NCI-H345 (cell line): ENCODE data around the gene GTPBP8.
"Not testable (repeated sequence)": the region's sequence is repeated elsewhere in the genome, so short reads cannot be mapped to it uniquely, and the experiment has no call there.

Source experiments
- DNase-seq: peaks from one replicate; lab custom pipeline; 2025; lab: John Stamatoyannopoulos, UW

Gene GTPBP8

DNA sequence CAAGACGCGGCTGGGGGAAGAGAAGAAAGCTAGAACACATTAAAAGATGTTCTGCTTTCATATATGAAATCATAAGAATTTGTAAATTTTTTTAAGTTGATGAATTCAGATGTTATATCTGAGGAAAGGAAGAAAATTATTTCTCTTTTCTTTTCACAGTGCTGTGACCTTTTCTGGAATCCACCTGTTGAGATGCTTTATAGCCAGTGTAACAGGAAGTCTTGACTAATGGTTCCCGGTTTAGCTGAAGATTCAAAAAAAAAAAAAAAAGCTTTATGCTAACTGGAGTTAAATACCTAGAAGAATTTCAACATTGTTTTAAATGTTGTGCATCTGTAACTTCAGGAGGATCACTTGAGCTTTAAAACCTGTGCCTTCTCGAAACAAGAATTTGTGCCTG lies 9.9 kb downstream of the GTPBP8 start:
- DNase-seq = no peak

DNA sequence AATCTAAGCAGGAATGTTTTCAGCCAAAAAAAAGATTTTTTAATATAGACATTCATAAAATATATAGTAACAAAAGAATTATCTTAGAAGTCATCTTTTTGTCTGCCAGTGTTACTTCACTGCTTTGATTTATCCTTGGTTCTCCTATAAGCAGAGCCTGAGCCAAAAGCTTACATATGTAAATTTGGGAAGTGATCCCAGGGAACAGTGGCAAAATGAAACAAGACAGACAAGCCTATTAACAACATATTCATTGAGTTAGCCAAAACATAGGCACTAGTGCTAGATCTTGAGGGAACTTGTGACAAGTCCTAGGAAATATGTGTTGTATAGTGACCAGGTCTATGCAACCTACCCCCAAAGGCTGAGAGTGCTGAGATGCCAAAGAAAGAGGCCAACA lies 11.3 kb downstream of the GTPBP8 start:
- no peak for DNase-seq

DNA sequence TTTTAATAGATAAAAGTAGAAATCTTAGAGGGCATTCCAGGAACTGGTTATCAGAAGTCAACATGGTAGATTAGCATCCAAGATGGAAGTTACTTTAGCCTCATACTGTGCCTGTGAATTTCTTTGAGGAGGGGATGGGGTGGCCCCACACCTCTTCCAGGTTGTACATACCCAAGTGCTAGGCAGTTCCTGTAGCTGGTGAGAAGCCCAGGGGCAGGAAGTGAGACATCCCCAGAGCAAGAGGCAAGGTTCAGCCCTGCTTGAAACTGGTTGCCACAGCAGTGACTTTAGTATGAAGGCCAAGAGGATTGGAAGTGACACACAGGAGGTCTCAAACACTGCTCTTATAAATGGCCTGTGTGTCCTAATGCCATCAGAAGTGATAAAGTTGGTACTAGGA lies 11.9 kb downstream of the GTPBP8 start:
- DNase-seq = no peak

DNA sequence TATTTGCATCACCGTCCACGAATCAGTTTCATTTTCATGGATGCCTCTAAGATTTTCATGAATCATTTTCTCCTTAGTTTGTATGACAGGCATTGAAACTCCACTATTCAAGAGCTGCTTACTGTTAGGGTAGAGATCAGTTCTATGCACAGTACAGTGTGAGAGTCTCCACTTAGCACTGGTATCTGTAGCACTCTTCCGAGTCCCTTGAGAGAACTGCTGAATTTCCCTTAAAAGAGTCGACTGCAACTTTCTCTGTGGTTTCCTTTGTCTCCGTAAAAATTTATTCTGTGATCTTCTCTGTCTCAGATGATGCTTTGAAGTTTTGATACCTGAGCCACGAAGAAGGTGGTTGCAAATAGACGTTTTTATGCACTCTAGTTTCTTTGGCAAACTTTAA lies 14.8 kb downstream of the GTPBP8 start:
- DNase-seq = no peak

DNA sequence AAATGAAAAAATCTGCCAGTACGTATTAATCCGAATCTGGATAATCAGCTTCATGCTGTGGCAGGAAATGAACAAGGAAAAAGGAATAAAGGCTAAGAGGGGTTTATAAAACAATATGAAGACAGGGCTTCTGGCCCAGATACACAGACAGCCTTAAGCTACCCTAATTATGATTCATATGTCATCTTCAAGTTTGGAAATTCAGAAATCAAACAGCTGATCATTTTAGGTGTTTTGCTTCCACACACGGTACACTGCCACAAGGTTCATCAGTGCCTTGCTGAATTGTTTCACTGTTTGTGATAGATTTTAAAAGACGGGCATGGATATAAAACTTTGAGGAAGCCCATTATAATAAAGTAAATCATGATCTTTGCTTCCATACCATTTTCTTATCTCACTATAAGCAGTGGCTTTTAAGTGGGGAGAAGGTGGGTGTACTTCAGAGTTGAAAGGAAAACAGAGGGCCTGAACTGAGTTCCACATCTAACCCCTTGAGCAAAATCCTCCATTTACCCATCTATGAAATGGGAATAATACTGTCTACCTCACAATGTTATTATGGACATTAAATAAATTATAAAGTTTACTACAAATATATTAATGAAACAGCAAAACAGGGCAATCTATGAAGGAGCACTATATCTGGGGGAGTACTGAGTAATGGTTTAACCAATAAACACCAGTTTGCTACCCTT lies 15.7 kb downstream of the GTPBP8 start:
- no peak for DNase-seq

DNA sequence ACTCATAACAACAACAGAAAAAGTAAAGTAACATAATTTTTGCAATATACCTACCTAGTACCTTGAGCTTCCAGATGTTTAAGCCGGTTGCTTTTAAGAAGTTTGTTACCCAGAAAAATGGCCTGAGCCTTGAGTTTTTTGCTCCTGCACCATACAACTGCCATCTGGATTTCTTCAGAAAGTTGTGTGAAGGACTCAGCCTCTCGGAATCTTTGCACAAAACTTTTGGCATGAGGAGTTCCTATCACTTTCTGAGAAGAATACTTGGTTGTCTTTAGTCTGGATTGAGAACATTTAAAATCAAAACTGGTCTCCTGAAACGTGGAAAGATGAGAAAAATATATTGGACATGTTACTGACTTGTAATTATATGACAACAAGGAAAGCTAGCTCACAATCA lies 17.3 kb downstream of the GTPBP8 start:
- DNase-seq = no peak

DNA sequence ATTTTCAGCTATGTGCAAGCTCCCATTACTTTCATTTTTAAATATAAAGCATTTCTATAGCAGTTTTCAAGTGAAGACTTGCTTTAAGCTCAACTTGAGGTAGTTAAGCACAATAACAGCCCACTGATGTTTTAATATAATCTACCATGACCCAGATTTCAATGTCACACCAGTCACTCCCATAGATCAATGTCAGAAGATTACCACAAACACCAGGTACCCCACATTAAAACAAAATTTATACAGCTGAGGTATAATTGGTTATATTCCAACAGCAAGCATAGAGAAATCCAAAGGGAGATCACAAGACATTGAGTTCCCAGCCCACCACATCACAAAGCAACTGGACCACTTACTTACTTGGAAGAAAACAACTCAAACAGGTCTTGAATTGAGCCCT lies 22.8 kb downstream of the GTPBP8 start:
- DNase-seq = no peak

DNA sequence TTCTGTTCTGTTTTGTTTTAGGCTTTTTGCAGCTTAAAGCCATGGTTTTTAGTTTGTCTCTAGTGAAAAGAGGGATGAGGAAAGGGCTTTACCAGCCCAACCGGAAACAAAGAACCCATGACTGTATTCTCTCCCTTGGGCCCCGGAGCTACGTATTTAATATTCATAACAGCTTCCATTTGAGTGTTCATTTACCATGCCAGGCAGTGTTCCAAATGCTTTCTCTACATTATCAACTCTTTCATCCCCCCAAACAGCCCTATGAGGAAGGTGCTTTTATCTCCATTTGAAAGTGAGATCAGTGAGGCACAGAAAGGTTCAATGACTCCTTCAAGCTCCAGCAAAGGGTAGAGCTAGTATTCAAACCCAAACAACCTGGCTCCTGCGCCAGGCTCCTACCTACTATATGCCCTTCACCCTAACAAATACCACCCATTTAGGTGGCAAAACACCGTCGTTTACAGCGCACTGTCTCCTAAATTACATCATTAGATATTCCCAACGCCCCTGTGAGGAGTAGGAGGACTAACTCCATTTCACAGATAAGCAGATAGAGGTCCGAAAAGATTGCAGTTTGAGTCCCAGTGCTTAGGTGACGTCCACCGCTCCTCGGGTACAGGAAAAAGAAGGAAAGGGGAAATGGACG lies 27.9 kb downstream of the GTPBP8 start:
- no peak for DNase-seq

DNA sequence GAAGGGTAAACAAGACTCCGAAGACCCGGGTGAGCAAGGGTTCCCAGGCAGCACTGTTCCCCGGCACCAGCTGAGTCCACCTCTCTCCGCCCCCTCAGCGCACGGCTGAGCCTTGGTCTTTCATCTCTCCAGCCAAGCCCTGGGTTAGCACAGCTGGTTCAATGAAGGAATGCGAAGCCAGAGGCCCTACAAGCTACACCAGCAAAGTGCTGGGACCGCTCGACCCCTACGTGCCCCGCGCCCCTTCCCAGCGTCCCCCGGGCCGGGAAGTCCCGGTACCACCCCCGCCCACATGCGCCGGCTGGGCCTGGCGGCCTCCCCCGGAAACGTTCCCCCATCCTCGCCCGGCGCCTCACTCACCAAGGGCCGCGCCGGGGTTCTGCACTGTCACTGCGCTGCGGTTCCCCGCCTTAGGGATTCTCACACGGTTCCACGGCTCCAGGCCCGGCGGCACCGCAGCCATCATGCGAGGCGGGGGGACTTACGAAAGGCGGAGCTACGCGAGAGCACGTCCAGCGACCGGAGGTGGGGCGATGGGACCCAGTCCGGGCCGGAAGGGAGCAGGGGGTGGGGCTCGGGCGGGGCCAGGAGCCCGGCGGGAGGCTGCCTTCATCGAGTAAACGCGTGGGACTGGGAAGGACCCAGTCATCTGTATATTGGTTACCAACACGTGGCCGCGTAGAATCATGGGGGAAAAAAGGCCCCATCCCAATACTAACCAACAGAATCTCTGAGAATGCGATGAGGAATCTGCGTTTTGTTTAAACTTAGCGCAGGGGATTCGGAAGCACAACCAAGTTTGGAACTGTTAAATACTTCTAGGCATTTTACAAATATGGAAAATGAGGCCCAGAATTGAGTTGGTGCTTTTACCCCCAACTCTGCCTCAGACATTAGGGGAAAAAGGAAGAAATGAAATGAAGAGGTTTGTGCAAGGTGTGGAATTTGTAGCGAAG lies 28.7 kb downstream of the GTPBP8 start:
- DNase-seq = peak; percentile 89

DNA sequence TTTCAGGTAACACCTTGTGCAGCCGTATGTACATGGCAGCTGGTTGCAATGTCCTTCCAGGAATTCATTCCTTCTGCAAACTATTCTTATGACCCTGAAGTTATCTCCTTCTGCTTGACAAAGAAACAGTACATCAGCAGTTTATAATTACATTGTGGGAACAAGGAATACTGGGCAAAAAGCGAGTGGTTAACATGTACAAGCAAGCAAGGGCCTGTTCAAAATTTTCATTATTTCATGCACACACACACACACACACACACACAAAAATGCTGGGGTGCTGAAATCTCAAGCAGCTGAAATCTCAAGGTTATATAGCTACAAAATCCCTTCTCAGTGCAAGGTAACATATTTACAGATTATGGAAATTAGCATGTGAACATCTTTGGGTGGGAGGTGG lies 30.7 kb downstream of the GTPBP8 start:
- DNase-seq = no peak

DNA sequence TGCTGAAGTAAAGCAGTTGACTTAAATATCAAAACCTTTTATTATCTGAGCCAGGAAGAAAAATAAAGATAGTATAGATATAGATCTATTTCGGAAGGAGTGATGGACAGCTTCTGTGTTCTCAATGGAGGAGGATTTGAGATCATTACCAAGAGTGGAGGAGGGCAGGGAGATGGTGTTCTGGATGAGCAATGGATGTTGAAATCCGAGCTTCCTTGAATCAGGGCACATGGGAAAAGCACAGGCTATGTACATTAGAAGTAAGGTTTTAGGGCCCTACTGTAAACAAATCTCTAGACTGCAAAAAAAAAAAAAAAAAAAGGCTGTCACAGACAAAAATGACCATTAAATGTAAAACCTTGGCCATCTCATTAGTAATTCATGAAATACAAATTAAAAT lies 43.2 kb downstream of the GTPBP8 start:
- no peak for DNase-seq

DNA sequence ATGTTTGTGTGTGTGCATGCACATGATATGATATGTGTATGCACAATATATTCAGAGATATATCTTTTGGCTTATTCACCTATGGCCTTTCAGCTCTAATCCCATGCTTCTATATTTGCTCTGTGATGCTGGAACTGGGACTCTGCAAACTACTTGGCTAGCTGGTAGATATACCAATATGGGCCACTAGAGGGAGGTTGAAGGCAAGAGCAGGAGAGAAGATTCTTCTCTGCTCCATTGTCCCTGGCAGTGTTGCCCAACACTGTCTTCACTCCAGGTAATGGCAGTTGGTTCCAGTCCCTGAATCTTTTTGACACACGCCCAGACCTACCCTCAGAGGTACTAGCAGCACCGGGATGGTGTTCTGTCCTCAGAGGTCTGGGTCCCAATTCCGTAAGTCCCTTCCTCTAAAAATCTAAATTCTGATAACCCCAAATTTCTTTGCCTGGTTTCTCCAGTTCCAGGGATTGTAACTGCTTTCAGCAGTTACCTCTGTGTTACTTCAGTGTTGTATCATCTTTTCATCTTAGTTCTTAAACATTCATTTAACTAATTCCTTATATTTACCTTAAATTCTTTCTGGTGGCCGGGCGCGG lies 44.7 kb downstream of the GTPBP8 start:
- peak; percentile 41 for DNase-seq

DNA sequence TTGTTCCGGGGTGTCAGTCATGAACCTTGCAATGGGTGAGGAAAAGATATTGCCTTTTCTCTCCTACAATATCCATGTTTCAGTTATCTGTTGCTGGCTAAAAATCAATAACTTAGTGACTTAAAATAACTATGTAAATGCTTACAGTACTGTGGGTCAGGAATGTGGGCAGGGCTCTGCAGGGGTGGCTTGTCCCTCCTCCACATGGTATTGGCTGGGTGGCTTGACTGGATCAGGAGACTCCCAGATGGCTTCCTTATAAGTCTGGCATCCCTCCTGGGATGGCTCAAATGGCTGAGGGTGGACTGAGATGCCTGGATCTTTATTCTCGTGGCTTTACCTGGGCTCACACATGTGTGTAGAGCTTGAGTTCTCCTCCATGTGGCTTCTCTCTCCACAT lies 47.5 kb downstream of the GTPBP8 start:
- no peak for DNase-seq

DNA sequence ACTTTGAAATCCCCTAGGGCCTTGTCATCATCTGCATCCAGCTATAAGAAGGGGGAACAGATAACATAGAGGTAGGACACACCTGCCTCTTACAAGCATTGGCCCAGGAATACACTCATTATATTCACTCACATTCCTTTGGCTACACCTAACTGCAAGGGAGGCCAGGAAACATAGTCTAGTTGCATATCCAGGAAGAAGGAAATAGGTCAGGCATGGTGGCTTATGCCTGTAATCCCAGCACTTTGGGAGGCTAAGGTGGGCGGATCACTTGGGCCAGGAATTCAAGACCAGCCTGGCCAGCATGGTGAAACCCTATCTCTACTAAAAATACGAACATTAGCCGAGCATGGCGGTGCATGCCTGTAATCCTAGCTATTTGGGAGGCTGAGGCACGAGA lies 48.8 kb downstream of the GTPBP8 start:
- no peak for DNase-seq

DNA sequence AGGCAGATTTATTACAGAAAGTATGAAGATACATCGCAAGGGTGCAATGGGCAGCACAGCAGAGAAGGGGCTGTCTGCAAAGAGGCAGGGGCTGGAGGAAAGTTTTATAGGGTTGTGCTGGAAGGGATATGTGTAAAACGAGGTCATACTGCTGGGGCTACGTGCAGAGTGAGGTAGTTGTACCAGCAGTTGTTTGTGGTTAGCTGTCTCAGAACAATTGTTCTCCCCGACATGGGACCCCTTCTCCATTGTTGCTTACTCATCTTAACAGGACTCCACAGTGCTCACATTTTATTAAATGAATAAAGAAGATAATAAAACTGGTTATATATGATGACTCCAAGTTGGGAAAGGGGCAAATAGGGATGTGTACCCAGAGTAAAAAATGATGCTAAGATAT lies 49.4 kb downstream of the GTPBP8 start:
- DNase-seq = no peak

DNA sequence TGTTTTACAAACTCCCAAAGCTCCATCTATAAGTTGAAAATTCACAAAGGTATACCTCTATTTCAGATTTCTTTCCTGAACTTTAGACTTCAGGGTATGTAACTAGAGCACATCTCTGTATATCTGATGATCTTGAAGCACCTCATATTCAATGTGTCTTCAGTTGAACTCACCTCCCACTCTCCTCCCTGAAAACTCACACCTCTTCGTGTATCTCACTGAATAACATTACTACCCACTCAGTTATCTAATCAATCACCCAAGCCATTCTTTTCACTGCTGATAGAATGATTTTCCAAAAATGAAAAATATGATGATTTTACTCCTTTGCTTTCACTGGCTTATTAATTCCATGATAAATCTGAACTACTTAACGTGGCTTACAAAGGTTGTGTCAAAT lies 52.9 kb downstream of the GTPBP8 start:
- no peak for DNase-seq

DNA sequence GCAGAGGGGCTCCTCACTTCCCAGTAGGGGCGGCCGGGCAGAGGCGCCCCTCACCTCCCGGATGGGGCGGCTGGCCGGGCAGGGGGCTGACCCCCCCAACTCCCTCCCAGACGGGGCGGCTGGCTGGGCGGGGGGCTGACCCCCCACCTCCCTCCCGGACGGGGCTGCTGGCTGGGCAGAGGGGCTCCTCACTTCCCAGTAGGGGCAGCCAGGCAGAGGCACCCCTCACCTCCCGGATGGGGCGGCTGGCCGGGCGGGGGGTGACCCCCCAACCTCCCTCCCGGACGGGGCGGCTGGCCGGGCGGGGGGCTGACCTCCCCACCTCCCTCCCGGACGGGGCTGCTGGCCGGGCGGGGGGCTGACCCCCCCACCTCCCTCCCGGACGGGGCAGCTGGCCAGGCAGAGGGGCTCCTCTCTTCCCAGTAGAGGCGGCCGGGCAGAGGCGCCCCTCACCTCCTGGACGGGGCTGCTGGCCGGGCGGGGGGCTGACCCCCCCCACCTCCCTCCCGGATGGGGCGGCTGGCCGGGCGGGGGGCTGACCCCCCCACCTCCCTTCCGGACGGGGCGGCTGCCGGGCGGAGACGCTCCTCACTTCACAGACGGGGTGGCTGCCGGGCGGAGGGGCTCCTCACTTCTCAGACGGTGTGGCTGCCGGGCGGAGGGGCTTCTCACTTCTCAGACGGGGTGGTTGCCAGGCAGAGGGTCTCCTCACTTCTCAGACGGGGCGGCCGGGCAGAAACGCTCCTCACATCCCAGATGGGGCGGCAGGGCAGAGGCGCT lies 55.6 kb downstream of the GTPBP8 start:
- not testable (repeated sequence) for DNase-seq

DNA sequence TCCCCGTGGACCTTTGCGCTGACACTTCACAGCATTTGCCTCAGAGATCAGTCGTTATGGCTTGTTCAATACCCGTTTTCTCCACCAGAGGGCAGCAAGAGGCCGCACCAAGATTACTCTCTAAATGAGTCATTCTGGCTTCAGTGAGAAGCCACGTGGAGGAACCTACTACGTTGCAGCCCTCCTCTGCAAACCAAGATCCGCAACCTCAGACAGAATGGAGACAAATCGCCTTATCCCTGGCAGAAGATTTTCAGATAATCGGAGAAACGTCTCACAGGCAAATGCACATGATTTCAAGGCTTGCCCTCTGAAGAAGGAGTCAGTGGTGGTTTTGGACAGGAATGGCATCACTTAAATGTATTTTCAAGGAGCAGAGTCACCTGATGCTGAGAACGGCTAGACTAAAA lies 60.5 kb downstream of the GTPBP8 start:
- DNase-seq = peak; percentile 66
